ENCODE data around the gene GTPBP3. TPM values are rescaled to one million over a fixed set of nuclear protein-coding genes. Genes with fewer than 3 reads are reported as not detected.

The GTPBP3 gene
- total RNA-seq, 1 donor from 2014 or later = 256 TPM

GRCh38 chr19:17329366-17330261, 7.7 kb upstream of the GTPBP3 start:
- no peak for TF ChIP-seq CTCF (IDR thresholded peaks at IDR 0.05)
- Histone ChIP-seq H3K4me3 (no peak overlapping the region), H3K4me1 (peaks cover 8 to 21% of the 10 kb centered on the region in 2 donors), H3K27ac (no peak overlapping the region), H3K9me3 (no peaks in the 10 kb centered on the region), H3K27me3 (no peaks in the 10 kb centered on the region), H3K36me3 (no peaks in the 10 kb centered on the region)
- intact Hi-C loops (cut with DNase I) = no loop called here
- DNase-seq (ENCODE audit: low spot score in 2 of 2) = no peak

- intact Hi-C loops (cut with DNase I) = no loop called here
- Histone ChIP-seq H3K9me3 (no peaks in the 10 kb centered on the region), H3K27ac (no peak overlapping the region), H3K4me3 (no peak overlapping the region), H3K4me1 (peaks cover 7 to 27% of the 10 kb centered on the region in 2 donors), H3K27me3 (no peaks in the 10 kb centered on the region), H3K36me3 (no peaks in the 10 kb centered on the region)
- no peak for DNase-seq (ENCODE audit: low spot score in 2 of 2)
- no peak for TF ChIP-seq CTCF (IDR thresholded peaks at IDR 0.05)
These were observed 6.9 kb upstream of the GTPBP3 start for GRCh38 chr19:17330262-17331044.

GRCh38 chr19:17331045-17331558, 6.3 kb upstream of the GTPBP3 start:
- no peak overlapping the region for H3K27ac ChIP-seq
- no peaks in the 10 kb centered on the region for H3K27me3 ChIP-seq
- TF ChIP-seq CTCF (IDR thresholded peaks at IDR 0.05) = no peak
- intact Hi-C loops (cut with DNase I) = no loop called here
- no peak for DNase-seq (ENCODE audit: low spot score in 2 of 2)
- H3K4me1 ChIP-seq = peaks cover 4 to 21% of the 10 kb centered on the region in 2 donors
- no peak overlapping the region for H3K4me3 ChIP-seq
- no peaks in the 10 kb centered on the region for H3K36me3 ChIP-seq
- H3K9me3 ChIP-seq = no peaks in the 10 kb centered on the region

GRCh38 chr19:17332360-17332676, 5.0 kb upstream of the GTPBP3 start:
- intact Hi-C loops (cut with DNase I) = no loop called here
- DNase-seq (ENCODE audit: low spot score in 2 of 2) = no peak
- TF ChIP-seq CTCF (IDR thresholded peaks at IDR 0.05) = no peak
- no peaks in the 10 kb centered on the region for H3K27me3 ChIP-seq
- H3K27ac ChIP-seq = no peak overlapping the region
- H3K4me1 ChIP-seq = peaks cover 4 to 15% of the 10 kb centered on the region in 2 donors
- no peaks in the 10 kb centered on the region for H3K36me3 ChIP-seq
- H3K4me3 ChIP-seq = no peak overlapping the region
- no peaks in the 10 kb centered on the region for H3K9me3 ChIP-seq

GRCh38 chr19:17332677-17333581, 4.4 kb upstream of the GTPBP3 start:
- H3K27ac ChIP-seq = no peak overlapping the region
- no peak for DNase-seq (ENCODE audit: low spot score in 2 of 2)
- H3K9me3 ChIP-seq = no peaks in the 10 kb centered on the region
- H3K27me3 ChIP-seq = no peaks in the 10 kb centered on the region
- H3K36me3 ChIP-seq = no peaks in the 10 kb centered on the region
- no peak overlapping the region for H3K4me3 ChIP-seq
- peaks cover 7 to 18% of the 10 kb centered on the region in 2 donors for H3K4me1 ChIP-seq
- TF ChIP-seq CTCF (IDR thresholded peaks at IDR 0.05) = no peak
- intact Hi-C loops (cut with DNase I) = no loop called here
